T-helper 1 cell treated with Interleukin-12 subunit alpha and Interleukin-12 subunit beta and Interleukin-4 antibody, amounts not matched to agents 30 μg/mL and 1 μg/mL, for 36 hours (primary cell): ENCODE data around the gene FNBP1.
A peak's percentile ranks its signal among the peaks of the same experiment; 100 is the strongest.
"Not testable (repeated sequence)": the region's sequence is repeated elsewhere in the genome, so short reads cannot be mapped to it uniquely, and the experiment has no call there.

Experiments
- H3K27ac Mint-ChIP-seq: one replicate; pipeline ENCODE4 v1.8.0; 2021; ENCODE audit warnings: mild to moderate bottlenecking, mixed read lengths
- H3K27me3 Mint-ChIP-seq: one replicate; pipeline ENCODE4 v1.8.0; 2021; ENCODE audit warnings: low read depth, mixed read lengths
- H3K36me3 Mint-ChIP-seq: one replicate; pipeline ENCODE4 v1.8.0; 2021; ENCODE audit warnings: low read depth, mixed read lengths
- H3K4me1 Mint-ChIP-seq: one replicate; pipeline ENCODE4 v1.8.0; 2021; ENCODE audit warnings: low read depth, mixed read lengths
- H3K4me3 Mint-ChIP-seq: one replicate; pipeline ENCODE4 v1.8.0; 2021; ENCODE audit warnings: mild to moderate bottlenecking, moderate library complexity, mixed read lengths
- H3K9me3 Mint-ChIP-seq: one replicate; pipeline ENCODE4 v1.8.0; 2021; ENCODE audit warnings: mixed read lengths

Gene FNBP1

GRCh38 chr9:130020618-130021017 lies 22.4 kb downstream of the FNBP1 start:
- H3K4me3 Mint-ChIP-seq: no peak overlapping the region
- H3K27ac Mint-ChIP-seq: peak overlapping the region; percentile 52
- H3K4me1 Mint-ChIP-seq: peaks cover 44% of the 10 kb centered on the region
- peaks cover 25% of the 10 kb centered on the region for H3K36me3 Mint-ChIP-seq
- no peaks in the 10 kb centered on the region for H3K27me3 Mint-ChIP-seq
- H3K9me3 Mint-ChIP-seq: peaks cover 10% of the 10 kb centered on the region

GRCh38 chr9:130018265-130018664 lies 24.7 kb downstream of the FNBP1 start:
- Mint-ChIP-seq H3K27ac (no peak overlapping the region), H3K27me3 (no peaks in the 10 kb centered on the region), H3K36me3 (peaks cover 28% of the 10 kb centered on the region), H3K4me3 (no peak overlapping the region), H3K4me1 (peaks cover 35% of the 10 kb centered on the region), H3K9me3 (peaks cover 10% of the 10 kb centered on the region)

- not testable (repeated sequence) for H3K4me3 Mint-ChIP-seq, H3K27me3 Mint-ChIP-seq, H3K9me3 Mint-ChIP-seq
- Mint-ChIP-seq H3K36me3 (peaks cover 26% of the 10 kb centered on the region), H3K4me1 (peaks cover 33% of the 10 kb centered on the region), H3K27ac (peak overlapping the region; percentile 63)
These were observed 25.5 kb downstream of the FNBP1 start for GRCh38 chr9:130017510-130017909.

DNA sequence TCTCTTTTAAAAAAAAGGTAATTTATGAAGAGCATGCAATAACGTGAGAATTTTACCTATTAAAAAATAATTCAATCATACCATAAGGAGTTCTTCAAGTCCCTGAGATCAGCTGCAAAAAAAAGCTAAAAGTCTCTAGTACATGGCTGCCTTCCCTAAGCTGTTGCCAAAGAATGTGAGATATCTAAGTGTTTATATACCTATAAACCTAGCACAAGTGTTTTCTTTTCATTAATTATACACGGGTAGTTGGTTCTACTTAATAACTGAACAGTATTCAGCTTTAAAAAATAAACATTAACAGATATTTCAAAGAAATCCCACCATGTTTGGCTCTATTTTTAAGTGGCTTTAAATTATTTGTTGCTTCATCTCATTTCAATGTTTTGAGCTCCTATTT lies 25.9 kb downstream of the FNBP1 start:
- Mint-ChIP-seq H3K4me1 (peaks cover 33% of the 10 kb centered on the region), H3K27ac (peak overlapping the region; percentile 89), H3K4me3 (no peak overlapping the region), H3K27me3 (no peaks in the 10 kb centered on the region), H3K9me3 (peaks cover 12% of the 10 kb centered on the region), H3K36me3 (peaks cover 27% of the 10 kb centered on the region)

GRCh38 chr9:130015353-130016019 lies 27.5 kb downstream of the FNBP1 start:
- peaks cover 35% of the 10 kb centered on the region for H3K36me3 Mint-ChIP-seq
- H3K9me3 Mint-ChIP-seq: peaks cover 16% of the 10 kb centered on the region
- peaks cover 41% of the 10 kb centered on the region for H3K4me1 Mint-ChIP-seq
- H3K27ac Mint-ChIP-seq: peak overlapping the region; percentile 9
- H3K27me3 Mint-ChIP-seq: no peaks in the 10 kb centered on the region
- no peak overlapping the region for H3K4me3 Mint-ChIP-seq

DNA sequence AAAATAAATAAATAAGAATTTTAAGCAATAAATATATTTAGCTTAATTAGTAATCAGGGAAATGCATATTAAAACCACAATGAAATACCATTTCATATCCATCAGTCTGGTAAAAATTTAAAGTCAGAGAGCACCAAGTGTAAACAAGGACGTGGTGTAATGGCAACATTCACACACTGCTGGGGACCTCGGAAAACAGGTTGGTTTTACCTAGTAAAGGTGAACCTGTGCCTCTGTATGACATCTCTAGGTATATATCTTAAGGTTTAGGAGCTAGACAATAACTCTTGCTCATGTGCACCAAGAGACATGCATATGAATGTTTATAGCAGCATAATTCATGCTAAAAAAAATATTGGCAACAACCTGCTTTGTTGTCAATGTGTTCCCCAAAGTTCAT lies 29.7 kb downstream of the FNBP1 start:
- peaks cover 16% of the 10 kb centered on the region for H3K9me3 Mint-ChIP-seq
- no peak overlapping the region for H3K4me3 Mint-ChIP-seq
- peaks cover 35% of the 10 kb centered on the region for H3K36me3 Mint-ChIP-seq
- peak overlapping the region; percentile 31 for H3K27ac Mint-ChIP-seq
- H3K4me1 Mint-ChIP-seq: peaks cover 52% of the 10 kb centered on the region
- no peaks in the 10 kb centered on the region for H3K27me3 Mint-ChIP-seq

DNA sequence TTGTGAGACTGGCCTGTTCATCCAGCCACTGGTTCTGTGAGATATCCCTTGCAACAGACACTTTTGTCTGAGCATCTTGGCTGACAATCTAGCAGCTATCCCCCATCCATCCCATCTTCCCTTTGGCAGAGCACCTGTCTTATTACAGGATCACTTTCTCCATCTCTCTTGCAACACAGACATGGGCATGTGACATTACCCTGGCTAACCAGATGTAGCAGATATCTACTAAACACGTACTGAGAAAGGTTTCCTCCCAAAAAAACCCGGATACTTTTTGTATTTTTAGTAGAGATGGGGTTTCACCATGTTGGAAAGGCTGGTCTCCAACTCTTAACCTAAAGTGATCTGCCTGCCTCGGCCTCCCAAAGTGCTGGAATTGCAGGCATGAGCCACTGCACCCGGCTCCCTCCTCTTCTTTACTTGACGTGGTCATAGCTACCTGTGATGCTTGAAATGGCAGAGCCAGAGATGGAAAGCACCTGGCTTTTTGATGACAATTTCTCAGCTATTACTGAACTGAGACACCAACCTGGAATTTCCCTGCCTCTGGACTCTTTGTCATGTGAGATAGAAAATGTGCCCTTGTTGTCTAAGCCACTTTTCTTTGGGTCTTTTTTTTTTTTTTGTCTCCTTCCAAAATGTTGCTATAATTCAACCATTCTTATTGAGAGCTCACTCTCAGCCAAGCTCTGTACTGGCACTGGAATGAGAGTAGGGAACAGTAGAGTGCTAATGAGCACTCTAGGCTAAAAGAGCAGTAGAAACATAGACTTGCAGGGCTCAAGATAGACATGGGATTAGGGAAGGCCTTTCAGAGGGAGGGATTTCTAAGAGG lies 32.6 kb downstream of the FNBP1 start:
- peaks cover 21% of the 10 kb centered on the region for H3K36me3 Mint-ChIP-seq
- peaks cover 56% of the 10 kb centered on the region for H3K4me1 Mint-ChIP-seq
- peaks cover 6% of the 10 kb centered on the region for H3K9me3 Mint-ChIP-seq
- peak overlapping the region; percentile 91 for H3K27ac Mint-ChIP-seq
- peak overlapping the region; percentile 52 for H3K4me3 Mint-ChIP-seq
- H3K27me3 Mint-ChIP-seq: no peaks in the 10 kb centered on the region

- peak overlapping the region; percentile 91 for H3K27ac Mint-ChIP-seq
- H3K9me3 Mint-ChIP-seq, H3K27me3 Mint-ChIP-seq, H3K4me3 Mint-ChIP-seq: not testable (repeated sequence)
- peaks cover 56% of the 10 kb centered on the region for H3K4me1 Mint-ChIP-seq
- H3K36me3 Mint-ChIP-seq: peaks cover 21% of the 10 kb centered on the region
These were observed 33.4 kb downstream of the FNBP1 start for GRCh38 chr9:130009546-130009945.

- peak overlapping the region; percentile 79 for H3K27ac Mint-ChIP-seq
- peak overlapping the region; percentile 28 for H3K4me3 Mint-ChIP-seq
- peaks cover 58% of the 10 kb centered on the region for H3K4me1 Mint-ChIP-seq
- H3K9me3 Mint-ChIP-seq: peaks cover 6% of the 10 kb centered on the region
- no peaks in the 10 kb centered on the region for H3K27me3 Mint-ChIP-seq
- peaks cover 19% of the 10 kb centered on the region for H3K36me3 Mint-ChIP-seq
These were observed 34.5 kb downstream of the FNBP1 start for GRCh38 chr9:130008538-130008937.

GRCh38 chr9:130006952-130007351 lies 36.0 kb downstream of the FNBP1 start:
- Mint-ChIP-seq H3K4me3 (peak overlapping the region; percentile 45), H3K27ac (peak overlapping the region; percentile 84), H3K4me1 (peaks cover 50% of the 10 kb centered on the region), H3K36me3 (peaks cover 23% of the 10 kb centered on the region)
- H3K9me3 Mint-ChIP-seq, H3K27me3 Mint-ChIP-seq: not testable (repeated sequence)

DNA sequence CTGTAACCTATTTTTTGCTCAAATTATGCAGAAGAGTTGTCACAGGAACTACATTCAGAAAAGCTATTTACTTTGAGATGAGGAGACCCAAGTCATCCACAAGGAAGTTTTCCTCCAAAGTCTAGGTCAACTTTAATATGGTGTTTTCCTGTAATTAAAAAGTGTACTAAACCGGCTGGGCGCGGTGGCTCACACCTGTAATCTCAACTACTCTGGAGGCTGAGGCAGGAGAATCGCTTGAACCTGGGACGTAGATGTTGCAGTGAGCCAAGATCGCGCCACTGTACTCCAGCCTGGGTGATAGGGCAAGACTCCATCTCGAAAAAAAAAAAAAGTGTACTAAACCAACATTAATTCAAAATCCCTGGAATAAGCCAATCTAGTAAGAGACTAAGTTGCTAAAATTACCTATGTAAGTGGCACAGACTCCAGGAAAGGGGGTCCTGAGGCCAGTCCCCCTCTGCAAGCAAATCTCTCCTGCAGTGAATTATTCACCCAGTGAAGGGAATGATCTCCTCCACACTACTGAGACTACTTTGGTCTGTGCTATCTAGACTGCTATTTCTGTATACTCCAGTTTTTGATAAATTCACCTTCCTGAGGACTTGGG lies 38.9 kb downstream of the FNBP1 start:
- H3K36me3 Mint-ChIP-seq: peaks cover 22% of the 10 kb centered on the region
- H3K27me3 Mint-ChIP-seq: no peaks in the 10 kb centered on the region
- H3K4me1 Mint-ChIP-seq: peaks cover 38% of the 10 kb centered on the region
- H3K4me3 Mint-ChIP-seq: no peak overlapping the region
- H3K9me3 Mint-ChIP-seq: no peaks in the 10 kb centered on the region
- peak overlapping the region; percentile 20 for H3K27ac Mint-ChIP-seq

DNA sequence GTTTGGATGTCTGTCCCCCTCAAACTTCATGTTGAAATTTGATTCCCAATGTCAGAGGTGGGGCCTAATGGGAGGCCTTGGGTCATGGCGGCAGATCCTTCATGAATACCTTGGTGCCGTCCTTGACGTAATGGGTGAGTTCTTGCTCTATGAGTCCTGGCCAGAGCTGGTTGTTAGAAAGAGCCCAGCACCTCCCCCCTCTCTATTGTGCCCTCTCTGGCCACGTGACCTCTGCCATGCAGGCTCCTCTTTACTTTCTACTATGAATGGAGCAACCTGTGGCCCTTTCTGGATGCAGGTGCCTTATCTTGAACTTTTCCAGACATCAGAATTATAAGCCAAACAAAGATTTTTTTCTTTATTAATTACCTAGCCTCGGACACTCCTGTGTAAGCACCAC lies 40.7 kb downstream of the FNBP1 start:
- H3K36me3 Mint-ChIP-seq: peaks cover 18% of the 10 kb centered on the region
- no peaks in the 10 kb centered on the region for H3K27me3 Mint-ChIP-seq
- no peak overlapping the region for H3K27ac Mint-ChIP-seq
- H3K4me3 Mint-ChIP-seq: no peak overlapping the region
- peaks cover 33% of the 10 kb centered on the region for H3K4me1 Mint-ChIP-seq
- no peaks in the 10 kb centered on the region for H3K9me3 Mint-ChIP-seq

DNA sequence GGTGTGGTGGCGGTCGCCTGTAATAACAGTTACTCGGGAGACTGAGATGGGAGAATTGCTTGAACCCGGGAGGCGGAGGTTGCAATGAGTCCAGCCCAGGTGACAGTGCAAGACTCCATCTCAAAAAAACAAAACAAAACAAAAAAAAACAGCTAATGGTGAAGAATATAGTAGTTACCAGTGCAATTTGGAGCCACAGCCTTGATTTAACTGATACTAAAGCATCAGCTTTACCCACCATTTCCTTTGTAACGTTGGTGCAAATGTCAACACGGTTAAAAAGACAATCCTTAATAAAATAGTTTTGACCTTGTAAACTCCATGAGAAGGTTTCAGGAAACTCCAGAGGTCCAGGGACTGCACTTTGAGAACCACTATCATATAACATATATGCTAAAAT lies 41.8 kb downstream of the FNBP1 start:
- peak overlapping the region; percentile 26 for H3K27ac Mint-ChIP-seq
- H3K36me3 Mint-ChIP-seq: peaks cover 17% of the 10 kb centered on the region
- H3K27me3 Mint-ChIP-seq: no peaks in the 10 kb centered on the region
- no peak overlapping the region for H3K4me3 Mint-ChIP-seq
- peaks cover 29% of the 10 kb centered on the region for H3K4me1 Mint-ChIP-seq
- H3K9me3 Mint-ChIP-seq: no peaks in the 10 kb centered on the region

GRCh38 chr9:129999141-129999510 lies 43.9 kb downstream of the FNBP1 start:
- Mint-ChIP-seq H3K27me3 (no peaks in the 10 kb centered on the region), H3K36me3 (peaks cover 30% of the 10 kb centered on the region), H3K4me3 (no peak overlapping the region), H3K4me1 (peaks cover 42% of the 10 kb centered on the region), H3K9me3 (no peaks in the 10 kb centered on the region), H3K27ac (peak overlapping the region; percentile 49)
